C4-2B (cell line): ENCODE measurements around the gene TASP1.

Experiments used
- CTCF ChIP-seq: fragments of 450-650 bp; conservative IDR thresholded peaks from 2 replicates; pipeline ENCODE4 v1.5.1; 2017; ENCODE audit warnings: mild to moderate bottlenecking
- ZFX ChIP-seq: fragments of 450-650 bp; IDR thresholded peaks from 2 replicates; pipeline ENCODE4 v1.6.1; 2017

GRCh38 chr20:13422637-13423036 is 216.1 kb downstream of the TASP1 start:
- TF ChIP-seq CTCF (no peak), ZFX (no peak)
